CD4-positive, alpha-beta T cell (primary cell): Measurements from ENCODE around the gene CCDC12. TPM values are rescaled to one million over a fixed set of nuclear protein-coding genes. Genes with fewer than 3 reads are reported as not detected.

Source experiments
- ATAC-seq: fragments of 200-7000 bp; cut with Tn5 transposase; one replicate; pipeline ENCODE4 v1.10.0; 2022; ENCODE audit warnings: mild to moderate bottlenecking; ENCODE audit not compliant: poor library complexity
- CTCF ChIA-PET: fragments of 350-600 bp; sonication (Branson Sonifier 250); formaldehyde crosslinking; loops from one replicate; lab custom pipeline; 2021; ENCODE audit warnings: antibody characterized with exemption, inconsistent platforms; lab: Charles Lee
- POLR2A ChIA-PET: fragments of 350-600 bp; sonication (Branson Sonifier 250); formaldehyde crosslinking; loops from one replicate; lab custom pipeline; 2021; ENCODE audit warnings: antibody characterized with exemption, inconsistent platforms; lab: Charles Lee
- DNase-seq, 14 experiments: peaks; one replicate each; pipeline ENCODE4 v3.0.0-alpha.2; 2013 to 2020; ENCODE audit warnings: mixed read lengths in 2 of 14
- H3K27ac ChIP-seq, 2 donors: one replicate each; pipeline versions ENCODE4 v1.5.1 to v1.7.0; 2013; ENCODE audit warnings: low read length in 2 of 2, low read depth in 1 of 2, mild to moderate bottlenecking in 1 of 2
- H3K27me3 ChIP-seq, 2 experiments: 1 replicate in 1 of 2; 2 replicates in 1 of 2; pipeline versions ENCODE4 v1.6.1 to v1.7.0; 2013; ENCODE audit warnings: low read length in 2 of 2, control low read depth in 1 of 2, mild to moderate bottlenecking in 1 of 2, moderate library complexity in 1 of 2; ENCODE audit not compliant: insufficient read depth in 2 of 2, control insufficient read depth in 1 of 2
- H3K36me3 ChIP-seq: one replicate; pipeline ENCODE4 v1.6.1; 2013; ENCODE audit warnings: low read length, control low read depth; ENCODE audit not compliant: insufficient read depth
- H3K4me1 ChIP-seq: one replicate; pipeline ENCODE4 v1.6.1; 2013; ENCODE audit warnings: low read length, control low read depth; ENCODE audit not compliant: insufficient read depth
- H3K4me3 ChIP-seq: one replicate; pipeline ENCODE4 v1.5.1; 2013; ENCODE audit warnings: mild to moderate bottlenecking, low read length, moderate library complexity
- H3K9me3 ChIP-seq, 2 experiments: 1 replicate in 1 of 2; 2 replicates in 1 of 2; pipeline versions ENCODE4 v1.6.1 to v1.7.0; 2013; ENCODE audit warnings: low read length in 2 of 2, mild to moderate bottlenecking in 2 of 2, control low read depth in 1 of 2, moderate library complexity in 1 of 2; ENCODE audit not compliant: control insufficient read depth in 1 of 2, insufficient read depth in 1 of 2
- H3K27ac Mint-ChIP-seq: one replicate; pipeline ENCODE4 v1.8.0; 2020; ENCODE audit warnings: mixed read lengths
- H3K27me3 Mint-ChIP-seq: one replicate; pipeline ENCODE4 v1.8.0; 2021; ENCODE audit warnings: mixed read lengths
- H3K36me3 Mint-ChIP-seq: one replicate; pipeline ENCODE4 v1.8.0; 2021; ENCODE audit warnings: low read depth, mixed read lengths
- H3K4me1 Mint-ChIP-seq: one replicate; pipeline ENCODE4 v1.8.0; 2021; ENCODE audit warnings: low read depth, mixed read lengths
- H3K4me3 Mint-ChIP-seq: one replicate; pipeline ENCODE4 v1.8.0; 2020; ENCODE audit warnings: mild to moderate bottlenecking, mixed read lengths
- H3K9me3 Mint-ChIP-seq: one replicate; pipeline ENCODE4 v1.8.0; 2020; ENCODE audit warnings: mixed read lengths
- CTCF ChIP-seq: fragments of 200-600 bp; IDR thresholded peaks from one replicate; pipeline ENCODE4 v1.8.0; 2022; ENCODE audit warnings: antibody characterized with exemption, mild to moderate bottlenecking
- intact Hi-C, 2 experiments: fragments of 100-400 bp; cut with DNase I in 1 of 2; cut with micrococcal nuclease in 1 of 2; formaldehyde crosslinking; loops; one replicate each; pipeline versions ENCODE4 v1.15.1 to v1.9.0; 2023 to 2025; cut with DNase I, micrococcal nuclease
- total RNA-seq, 174 experiments: library from RNA in 2 of 174; stranded (reverse) in 2 of 174; gene quantifications; one replicate each; pipeline ENCODE4 v1.2.3 and lab custom pipeline; 2021 to 2026

The CCDC12 gene
- total RNA-seq, 2 experiments from 2014 or later = 57.5 to 59.5 TPM

GRCh38 chr3:47006145-47006651 lies 29.7 kb upstream of the CCDC12 start:
- intact Hi-C loops = no loop called here
- no peaks in the 10 kb centered on the region for H3K27me3 Mint-ChIP-seq
- Histone ChIP-seq H3K36me3 (peaks cover 77% of the 10 kb centered on the region), H3K4me1 (peaks cover 12% of the 10 kb centered on the region), H3K9me3 (no peaks in the 10 kb centered on the region), H3K27ac (no peak overlapping the region), H3K27me3 (no peaks in the 10 kb centered on the region), H3K4me3 (no peak overlapping the region)
- TF ChIP-seq CTCF = no peak
- H3K4me3 Mint-ChIP-seq = no peak overlapping the region
- peaks cover 50% of the 10 kb centered on the region for H3K36me3 Mint-ChIP-seq
- CTCF ChIA-PET = interaction anchor here (1.3 kb wide), 1 partner anchor 83 kb away, joined by 3 read pairs; no protein-coding TSS in a partner anchor
- DNase-seq = peak in 1 of 14 experiments; percentile 2
- POLR2A ChIA-PET = interaction anchor here (2.5 kb wide), 1 partner anchor 27 kb away, joined by 8 read pairs; the partner anchor contains the start of gene NBEAL2
- peaks cover 9% of the 10 kb centered on the region for H3K4me1 Mint-ChIP-seq
- no peak for ATAC-seq
- H3K9me3 Mint-ChIP-seq = no peaks in the 10 kb centered on the region
- peak overlapping the region; percentile 17 for H3K27ac Mint-ChIP-seq

GRCh38 chr3:47005212-47006144 lies 28.9 kb upstream of the CCDC12 start:
- Histone ChIP-seq H3K36me3 (peaks cover 84% of the 10 kb centered on the region), H3K9me3 (no peaks in the 10 kb centered on the region), H3K4me3 (no peak overlapping the region), H3K27ac (no peak overlapping the region), H3K4me1 (peaks cover 12% of the 10 kb centered on the region), H3K27me3 (no peaks in the 10 kb centered on the region)
- no peak for ATAC-seq
- CTCF ChIA-PET = no interaction called here
- no peak overlapping the region for H3K4me3 Mint-ChIP-seq
- peaks cover 51% of the 10 kb centered on the region for H3K36me3 Mint-ChIP-seq
- H3K9me3 Mint-ChIP-seq = no peaks in the 10 kb centered on the region
- POLR2A ChIA-PET = interaction anchor here (2.5 kb wide), 1 partner anchor 26 kb away, joined by 8 read pairs; the partner anchor contains the start of gene NBEAL2
- peak overlapping the region; percentile 17 for H3K27ac Mint-ChIP-seq
- intact Hi-C loops = no loop called here
- no peaks in the 10 kb centered on the region for H3K27me3 Mint-ChIP-seq
- H3K4me1 Mint-ChIP-seq = peaks cover 6% of the 10 kb centered on the region
- no peak for TF ChIP-seq CTCF
- peak in 1 of 14 experiments; percentile 1 for DNase-seq

- intact Hi-C loops = no loop called here
- H3K4me3 Mint-ChIP-seq = no peak overlapping the region
- H3K27ac Mint-ChIP-seq = no peak overlapping the region
- no peaks in the 10 kb centered on the region for H3K9me3 Mint-ChIP-seq
- H3K4me3 ChIP-seq = no peak overlapping the region
- H3K27ac ChIP-seq = no peak overlapping the region
- no peak for ATAC-seq
- no peak for DNase-seq
- H3K4me1 Mint-ChIP-seq = no peaks in the 10 kb centered on the region
- POLR2A ChIA-PET = no interaction called here
- H3K9me3 ChIP-seq = no peaks in the 10 kb centered on the region
- peaks cover 59% of the 10 kb centered on the region for H3K36me3 Mint-ChIP-seq
- TF ChIP-seq CTCF = no peak
- CTCF ChIA-PET = no interaction called here
- no peaks in the 10 kb centered on the region for H3K27me3 ChIP-seq
- H3K36me3 ChIP-seq = peaks cover 93% of the 10 kb centered on the region
- no peaks in the 10 kb centered on the region for H3K27me3 Mint-ChIP-seq
- H3K4me1 ChIP-seq = peaks cover 12% of the 10 kb centered on the region
Observed at GRCh38 chr3:47004369-47005211, 28.0 kb upstream of the CCDC12 start.
